SU-DHL-6 (cell line): Measurements from ENCODE around the gene RIOK1.

Experiments used
- EZH2phosphoT487 ChIP-seq: fragments of 200-600 bp; sonication (generic), shearing (Covaris generic); conservative IDR thresholded peaks from 2 replicates; pipeline ENCODE4 v1.6.1; 2018; ENCODE audit warnings: mild to moderate bottlenecking, antibody characterized with exemption, low read length, moderate library complexity, mixed read lengths
- TF ChIP-seq, protein P1 (sequence below): fragments of 200-600 bp; sonication (generic); IDR thresholded peaks from one replicate; pipeline ENCODE4 v1.5.1; 2017; ENCODE audit warnings: antibody characterized with exemption, mild to moderate bottlenecking, low read length, moderate library complexity; ENCODE audit not compliant: insufficient read depth, poor library complexity, severe bottlenecking

DNA sequence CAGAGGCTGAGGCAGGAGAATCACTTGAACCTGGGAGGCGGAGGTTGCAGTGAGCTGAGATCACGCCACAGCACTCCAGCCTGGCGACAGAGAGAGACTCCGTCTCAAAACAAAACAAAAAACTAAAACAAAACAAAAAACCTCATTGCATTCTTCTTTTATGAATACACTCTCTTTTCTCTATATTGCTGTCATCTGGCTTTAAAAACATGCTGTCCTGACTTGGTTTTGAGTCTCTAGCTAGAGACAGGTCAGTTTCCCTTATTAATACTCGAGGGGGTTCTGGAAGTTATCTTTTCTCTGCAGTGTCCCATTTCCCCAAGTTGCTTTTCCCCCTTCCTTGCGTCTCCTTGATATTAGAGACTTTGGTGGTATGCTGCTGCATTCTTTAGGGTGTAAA lies 50.9 kb downstream of the RIOK1 start:
- no peak for TF ChIP-seq EZH2phosphoT487
- TF ChIP-seq, protein P1, sequence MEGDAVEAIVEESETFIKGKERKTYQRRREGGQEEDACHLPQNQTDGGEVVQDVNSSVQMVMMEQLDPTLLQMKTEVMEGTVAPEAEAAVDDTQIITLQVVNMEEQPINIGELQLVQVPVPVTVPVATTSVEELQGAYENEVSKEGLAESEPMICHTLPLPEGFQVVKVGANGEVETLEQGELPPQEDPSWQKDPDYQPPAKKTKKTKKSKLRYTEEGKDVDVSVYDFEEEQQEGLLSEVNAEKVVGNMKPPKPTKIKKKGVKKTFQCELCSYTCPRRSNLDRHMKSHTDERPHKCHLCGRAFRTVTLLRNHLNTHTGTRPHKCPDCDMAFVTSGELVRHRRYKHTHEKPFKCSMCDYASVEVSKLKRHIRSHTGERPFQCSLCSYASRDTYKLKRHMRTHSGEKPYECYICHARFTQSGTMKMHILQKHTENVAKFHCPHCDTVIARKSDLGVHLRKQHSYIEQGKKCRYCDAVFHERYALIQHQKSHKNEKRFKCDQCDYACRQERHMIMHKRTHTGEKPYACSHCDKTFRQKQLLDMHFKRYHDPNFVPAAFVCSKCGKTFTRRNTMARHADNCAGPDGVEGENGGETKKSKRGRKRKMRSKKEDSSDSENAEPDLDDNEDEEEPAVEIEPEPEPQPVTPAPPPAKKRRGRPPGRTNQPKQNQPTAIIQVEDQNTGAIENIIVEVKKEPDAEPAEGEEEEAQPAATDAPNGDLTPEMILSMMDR, result no peak
